ENCODE results near the gene PLCB1.

Gene PLCB1

GRCh38 chr20:8388707-8389106, 256.6 kb downstream of the PLCB1 start:
- TF ChIP-seq GATA2 (IDR thresholded peaks at IDR 0.05; ENCODE audit: low read depth, low read length) = no peak
- TF ChIP-seq GATA3 (IDR thresholded peaks at IDR 0.05; ENCODE audit: low read depth, low read length) = no peak

- no peak for TF ChIP-seq GATA2 (IDR thresholded peaks at IDR 0.05; ENCODE audit: low read depth, low read length)
- TF ChIP-seq GATA3 (IDR thresholded peaks at IDR 0.05; ENCODE audit: low read depth, low read length) = no peak
Measured at GRCh38 chr20:8389381-8390036, 257.4 kb downstream of the PLCB1 start.

GRCh38 chr20:8390037-8390433, 258.0 kb downstream of the PLCB1 start:
- TF ChIP-seq GATA2 (IDR thresholded peaks at IDR 0.05; ENCODE audit: low read depth, low read length) (no peak), GATA3 (IDR thresholded peaks at IDR 0.05; ENCODE audit: low read depth, low read length) (no peak)

- no peak for TF ChIP-seq GATA3 (IDR thresholded peaks at IDR 0.05; ENCODE audit: low read depth, low read length)
- TF ChIP-seq GATA2 (IDR thresholded peaks at IDR 0.05; ENCODE audit: low read depth, low read length) = no peak
Measured at GRCh38 chr20:8390500-8390899, 258.4 kb downstream of the PLCB1 start.

GRCh38 chr20:8393381-8393780, 261.3 kb downstream of the PLCB1 start:
- TF ChIP-seq GATA2 (IDR thresholded peaks at IDR 0.05; ENCODE audit: low read depth, low read length) (no peak), GATA3 (IDR thresholded peaks at IDR 0.05; ENCODE audit: low read depth, low read length) (no peak)

- no peak for TF ChIP-seq GATA2 (IDR thresholded peaks at IDR 0.05; ENCODE audit: low read depth, low read length)
- TF ChIP-seq GATA3 (IDR thresholded peaks at IDR 0.05; ENCODE audit: low read depth, low read length) = no peak
Measured at GRCh38 chr20:8394308-8394945, 262.4 kb downstream of the PLCB1 start.

- TF ChIP-seq GATA3 (IDR thresholded peaks at IDR 0.05; ENCODE audit: low read depth, low read length) (no peak), GATA2 (IDR thresholded peaks at IDR 0.05; ENCODE audit: low read depth, low read length) (no peak)
Measured at GRCh38 chr20:8395956-8396355, 263.9 kb downstream of the PLCB1 start.

- TF ChIP-seq GATA2 (IDR thresholded peaks at IDR 0.05; ENCODE audit: low read depth, low read length) = no peak
- no peak for TF ChIP-seq GATA3 (IDR thresholded peaks at IDR 0.05; ENCODE audit: low read depth, low read length)
Measured at GRCh38 chr20:8398263-8399051, 266.4 kb downstream of the PLCB1 start.

- TF ChIP-seq GATA3 (IDR thresholded peaks at IDR 0.05; ENCODE audit: low read depth, low read length) (no peak), GATA2 (IDR thresholded peaks at IDR 0.05; ENCODE audit: low read depth, low read length) (no peak)
Measured at GRCh38 chr20:8399947-8400346, 267.9 kb downstream of the PLCB1 start.

- no peak for TF ChIP-seq GATA2 (IDR thresholded peaks at IDR 0.05; ENCODE audit: low read depth, low read length)
Measured at GRCh38 chr20:8400486-8400885, 268.4 kb downstream of the PLCB1 start.

- TF ChIP-seq GATA3 (IDR thresholded peaks at IDR 0.05; ENCODE audit: low read depth, low read length) = no peak
- no peak for TF ChIP-seq GATA2 (IDR thresholded peaks at IDR 0.05; ENCODE audit: low read depth, low read length)
Measured at GRCh38 chr20:8401556-8401955, 269.5 kb downstream of the PLCB1 start.

GRCh38 chr20:8402798-8403197, 270.7 kb downstream of the PLCB1 start:
- TF ChIP-seq GATA2 (IDR thresholded peaks at IDR 0.05; ENCODE audit: low read depth, low read length) (no peak), GATA3 (IDR thresholded peaks at IDR 0.05; ENCODE audit: low read depth, low read length) (no peak)

- no peak for TF ChIP-seq GATA3 (IDR thresholded peaks at IDR 0.05; ENCODE audit: low read depth, low read length)
Measured at GRCh38 chr20:8404912-8405635, 273.0 kb downstream of the PLCB1 start.

GRCh38 chr20:8406391-8406790, 274.3 kb downstream of the PLCB1 start:
- TF ChIP-seq GATA3 (IDR thresholded peaks at IDR 0.05; ENCODE audit: low read depth, low read length) (no peak), GATA2 (IDR thresholded peaks at IDR 0.05; ENCODE audit: low read depth, low read length) (no peak)
